Measurements from ENCODE around the gene MALAT1. TPM values are rescaled to one million over a fixed set of nuclear protein-coding genes. Genes with fewer than 3 reads are reported as not detected.

Gene MALAT1
- total RNA-seq, 1 donor from 2014 or later, result 1,605 TPM

GRCh38 chr11:65538232-65538914 lies 39.5 kb downstream of the MALAT1 start:
- no peak for DNase-seq (ENCODE audit: low read depth)
- H3K36me3 ChIP-seq (ENCODE audit: control insufficient read depth, insufficient read depth, low read length), result peaks cover 2% of the 10 kb centered on the region
- no peak for TF ChIP-seq CTCF (IDR thresholded peaks at IDR 0.05; ENCODE audit: insufficient read depth, low read length, poor library complexity, severe bottlenecking)
- no peak overlapping the region for H3K4me3 ChIP-seq (ENCODE audit: low read depth, low read length)
- no peaks in the 10 kb centered on the region for H3K27me3 ChIP-seq (ENCODE audit: control insufficient read depth, insufficient read depth, low read length)

- TF ChIP-seq CTCF (IDR thresholded peaks at IDR 0.05; ENCODE audit: insufficient read depth, low read length, poor library complexity, severe bottlenecking), result no peak
- Histone ChIP-seq H3K27me3 (ENCODE audit: control insufficient read depth, insufficient read depth, low read length) (no peaks in the 10 kb centered on the region), H3K36me3 (ENCODE audit: control insufficient read depth, insufficient read depth, low read length) (peaks cover 2% of the 10 kb centered on the region), H3K4me3 (ENCODE audit: low read depth, low read length) (no peak overlapping the region)
- DNase-seq (ENCODE audit: low read depth), result no peak
Observed at GRCh38 chr11:65538915-65539743, 40.3 kb downstream of the MALAT1 start.

GRCh38 chr11:65539744-65540289 lies 41.0 kb downstream of the MALAT1 start:
- DNase-seq (ENCODE audit: low read depth), result no peak
- Histone ChIP-seq H3K4me3 (ENCODE audit: low read depth, low read length) (peak overlapping the region; percentile 35), H3K36me3 (ENCODE audit: control insufficient read depth, insufficient read depth, low read length) (peaks cover 2% of the 10 kb centered on the region), H3K27me3 (ENCODE audit: control insufficient read depth, insufficient read depth, low read length) (no peaks in the 10 kb centered on the region)
- TF ChIP-seq CTCF (IDR thresholded peaks at IDR 0.05; ENCODE audit: insufficient read depth, low read length, poor library complexity, severe bottlenecking), result no peak

GRCh38 chr11:65540290-65541092 lies 41.6 kb downstream of the MALAT1 start:
- Histone ChIP-seq H3K36me3 (ENCODE audit: control insufficient read depth, insufficient read depth, low read length) (peaks cover 2% of the 10 kb centered on the region), H3K27me3 (ENCODE audit: control insufficient read depth, insufficient read depth, low read length) (no peaks in the 10 kb centered on the region), H3K4me3 (ENCODE audit: low read depth, low read length) (peak overlapping the region; percentile 35)
- DNase-seq (ENCODE audit: low read depth), result no peak
- TF ChIP-seq CTCF (IDR thresholded peaks at IDR 0.05; ENCODE audit: insufficient read depth, low read length, poor library complexity, severe bottlenecking), result peak; percentile 83

- no peak for TF ChIP-seq CTCF (IDR thresholded peaks at IDR 0.05; ENCODE audit: insufficient read depth, low read length, poor library complexity, severe bottlenecking)
- DNase-seq (ENCODE audit: low read depth), result no peak
- H3K27me3 ChIP-seq (ENCODE audit: control insufficient read depth, insufficient read depth, low read length), result no peaks in the 10 kb centered on the region
- no peaks in the 10 kb centered on the region for H3K36me3 ChIP-seq (ENCODE audit: control insufficient read depth, insufficient read depth, low read length)
- no peak overlapping the region for H3K4me3 ChIP-seq (ENCODE audit: low read depth, low read length)
Observed at GRCh38 chr11:65541093-65541982, 42.5 kb downstream of the MALAT1 start.
